ENCODE results near the gene ARHGAP10. TPM values are rescaled to one million over a fixed set of nuclear protein-coding genes. Genes with fewer than 3 reads are reported as not detected.

Gene ARHGAP10
- total RNA-seq, 1 donor from 2014 or later = 28.0 TPM

- H3K27ac Mint-ChIP-seq (ENCODE audit: unreplicated experiment) = peak overlapping the region; percentile 85
- no peak for TF ChIP-seq EZH2 (IDR thresholded peaks at IDR 0.05; ENCODE audit: insufficient read depth, low read length)
- no peak for TF ChIP-seq CTCF (IDR thresholded peaks at IDR 0.05; ENCODE audit: insufficient read depth, low read depth, low read length)
- H3K36me3 Mint-ChIP-seq (ENCODE audit: low read depth, unreplicated experiment) = no peaks in the 10 kb centered on the region
- DNase-seq (ENCODE audit: low read depth) (peak; percentile 33), FAIRE-seq (no peak)
- Histone ChIP-seq H3K79me2 (ENCODE audit: insufficient read depth, low read length) (peaks cover 41% of the 10 kb centered on the region), H3K4me3 (ENCODE audit: insufficient read depth, low read depth, low read length) (no peak overlapping the region), H3K9me3 (ENCODE audit: insufficient read depth, low read depth, low read length) (no peaks in the 10 kb centered on the region), H3K27me3 (ENCODE audit: insufficient read depth, low read length) (no peaks in the 10 kb centered on the region), H3K27ac (ENCODE audit: low read depth, low read length) (no peak overlapping the region), H2AFZ (ENCODE audit: low read depth, low read length) (no peak overlapping the region), H3K4me1 (ENCODE audit: insufficient read depth, low read length) (peaks cover 36% of the 10 kb centered on the region), H3K36me3 (ENCODE audit: insufficient read depth, low read length) (no peaks in the 10 kb centered on the region), H3K9ac (ENCODE audit: low read length) (no peak overlapping the region), H4K20me1 (ENCODE audit: insufficient read depth, low read length) (peaks cover 6% of the 10 kb centered on the region), H3K4me2 (ENCODE audit: low read length) (no peak overlapping the region)
- H3K27me3 Mint-ChIP-seq (ENCODE audit: low read depth, unreplicated experiment) = no peaks in the 10 kb centered on the region
- H3K4me3 Mint-ChIP-seq (ENCODE audit: unreplicated experiment) = no peak overlapping the region
- no peaks in the 10 kb centered on the region for H3K9me3 Mint-ChIP-seq (ENCODE audit: unreplicated experiment)
- peaks cover 48% of the 10 kb centered on the region for H3K4me1 Mint-ChIP-seq (ENCODE audit: low read depth, unreplicated experiment)
Observed at GRCh38 chr4:147769386-147769785, 37.5 kb downstream of the ARHGAP10 start.

- Histone ChIP-seq H3K4me1 (ENCODE audit: insufficient read depth, low read length) (peaks cover 36% of the 10 kb centered on the region), H2AFZ (ENCODE audit: low read depth, low read length) (no peak overlapping the region), H3K27me3 (ENCODE audit: insufficient read depth, low read length) (no peaks in the 10 kb centered on the region), H3K79me2 (ENCODE audit: insufficient read depth, low read length) (peaks cover 44% of the 10 kb centered on the region), H4K20me1 (ENCODE audit: insufficient read depth, low read length) (peaks cover 2% of the 10 kb centered on the region), H3K27ac (ENCODE audit: low read depth, low read length) (no peak overlapping the region), H3K9me3 (ENCODE audit: insufficient read depth, low read depth, low read length) (no peaks in the 10 kb centered on the region), H3K9ac (ENCODE audit: low read length) (no peak overlapping the region), H3K4me3 (ENCODE audit: insufficient read depth, low read depth, low read length) (no peak overlapping the region), H3K36me3 (ENCODE audit: insufficient read depth, low read length) (no peaks in the 10 kb centered on the region), H3K4me2 (ENCODE audit: low read length) (no peak overlapping the region)
- H3K27ac Mint-ChIP-seq (ENCODE audit: unreplicated experiment) = peak overlapping the region; percentile 62
- H3K4me3 Mint-ChIP-seq (ENCODE audit: unreplicated experiment) = no peak overlapping the region
- H3K9me3 Mint-ChIP-seq (ENCODE audit: unreplicated experiment) = no peaks in the 10 kb centered on the region
- TF ChIP-seq EZH2 (IDR thresholded peaks at IDR 0.05; ENCODE audit: insufficient read depth, low read length) = no peak
- TF ChIP-seq CTCF (IDR thresholded peaks at IDR 0.05; ENCODE audit: insufficient read depth, low read depth, low read length) = no peak
- no peak for DNase-seq (ENCODE audit: low read depth)
- H3K4me1 Mint-ChIP-seq (ENCODE audit: low read depth, unreplicated experiment) = peaks cover 53% of the 10 kb centered on the region
- no peaks in the 10 kb centered on the region for H3K36me3 Mint-ChIP-seq (ENCODE audit: low read depth, unreplicated experiment)
- FAIRE-seq = no peak
- H3K27me3 Mint-ChIP-seq (ENCODE audit: low read depth, unreplicated experiment) = no peaks in the 10 kb centered on the region
Observed at GRCh38 chr4:147770831-147771230, 38.9 kb downstream of the ARHGAP10 start.

GRCh38 chr4:147772056-147772455, 40.2 kb downstream of the ARHGAP10 start:
- Histone ChIP-seq H3K79me2 (ENCODE audit: insufficient read depth, low read length) (peaks cover 51% of the 10 kb centered on the region), H3K27me3 (ENCODE audit: insufficient read depth, low read length) (no peaks in the 10 kb centered on the region), H3K9ac (ENCODE audit: low read length) (peak overlapping the region; percentile 82), H3K4me2 (ENCODE audit: low read length) (peak overlapping the region; percentile 75), H2AFZ (ENCODE audit: low read depth, low read length) (no peak overlapping the region), H4K20me1 (ENCODE audit: insufficient read depth, low read length) (peaks cover 10% of the 10 kb centered on the region), H3K4me3 (ENCODE audit: insufficient read depth, low read depth, low read length) (peak overlapping the region; percentile 32), H3K9me3 (ENCODE audit: insufficient read depth, low read depth, low read length) (no peaks in the 10 kb centered on the region), H3K36me3 (ENCODE audit: insufficient read depth, low read length) (no peaks in the 10 kb centered on the region), H3K27ac (ENCODE audit: low read depth, low read length) (peak overlapping the region; percentile 96), H3K4me1 (ENCODE audit: insufficient read depth, low read length) (peaks cover 36% of the 10 kb centered on the region)
- Mint-ChIP-seq H3K9me3 (ENCODE audit: unreplicated experiment) (no peaks in the 10 kb centered on the region), H3K27ac (ENCODE audit: unreplicated experiment) (peak overlapping the region; percentile 98), H3K4me1 (ENCODE audit: low read depth, unreplicated experiment) (peaks cover 53% of the 10 kb centered on the region), H3K4me3 (ENCODE audit: unreplicated experiment) (peak overlapping the region; percentile 34), H3K36me3 (ENCODE audit: low read depth, unreplicated experiment) (no peaks in the 10 kb centered on the region), H3K27me3 (ENCODE audit: low read depth, unreplicated experiment) (no peaks in the 10 kb centered on the region)
- no peak for DNase-seq (ENCODE audit: low read depth)
- no peak for FAIRE-seq
- no peak for TF ChIP-seq EZH2 (IDR thresholded peaks at IDR 0.05; ENCODE audit: insufficient read depth, low read length)
- no peak for TF ChIP-seq CTCF (IDR thresholded peaks at IDR 0.05; ENCODE audit: insufficient read depth, low read depth, low read length)

Data from astrocyte (in vitro differentiated cells and primary cell).